Peyer's patch (tissue), 4 donors: ENCODE results near the gene ADAMTS2.

Source experiments
- CTCF ChIP-seq, 6 experiments: fragments of 450-650 bp in 4 of 6; fragments of 200-600 bp in 2 of 6; sonication (generic) in 1 of 6; IDR thresholded peaks; one replicate each; pipeline ENCODE4 v1.5.1; 2017 to 2019; ENCODE audit warnings: antibody characterized with exemption in 6 of 6, mild to moderate bottlenecking in 3 of 6, moderate library complexity in 1 of 6
- POLR2A ChIP-seq, 2 donors: fragments of 450-650 bp; IDR thresholded peaks; one replicate each; pipeline ENCODE4 v1.5.1; 2017; ENCODE audit warnings: antibody characterized with exemption in 2 of 2, mild to moderate bottlenecking in 2 of 2, moderate library complexity in 2 of 2

GRCh38 chr5:179326122-179326927, 18.9 kb downstream of the ADAMTS2 start:
- TF ChIP-seq CTCF (IDR thresholded peaks at IDR 0.05) (no peak), POLR2A (IDR thresholded peaks at IDR 0.05) (no peak)
